GM19372 (cell line): ENCODE measurements around the gene PRRT3.

Experiments used
- ATAC-seq: cut with Tn5 transposase; IDR thresholded peaks from one replicate; pipeline ENCODE4 v1.9.1; 2021; ENCODE audit warnings: mild to moderate bottlenecking, low read depth, moderate library complexity; ENCODE audit not compliant: unreplicated experiment

Gene PRRT3

DNA sequence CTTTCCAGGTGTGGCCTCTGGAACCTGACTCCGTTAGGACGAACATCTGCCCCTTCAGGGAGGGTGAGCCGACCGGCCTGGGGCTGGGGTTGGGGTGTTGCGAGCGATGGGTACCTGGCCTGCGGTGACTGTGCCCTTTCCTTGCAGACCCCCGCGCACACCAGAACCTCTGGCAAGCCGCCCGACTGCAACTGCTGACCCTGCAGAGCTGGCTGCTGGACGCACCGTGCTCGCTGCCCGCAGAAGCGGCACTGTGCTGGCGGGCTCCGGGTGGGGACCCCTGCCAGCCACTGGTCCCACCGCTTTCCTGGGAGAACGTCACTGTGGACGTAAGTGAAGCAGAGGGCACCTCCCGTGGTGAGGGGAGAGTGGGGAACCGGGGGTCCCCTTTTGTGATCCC, 24.1 kb downstream of the PRRT3 start:
- ATAC-seq: no peak

DNA sequence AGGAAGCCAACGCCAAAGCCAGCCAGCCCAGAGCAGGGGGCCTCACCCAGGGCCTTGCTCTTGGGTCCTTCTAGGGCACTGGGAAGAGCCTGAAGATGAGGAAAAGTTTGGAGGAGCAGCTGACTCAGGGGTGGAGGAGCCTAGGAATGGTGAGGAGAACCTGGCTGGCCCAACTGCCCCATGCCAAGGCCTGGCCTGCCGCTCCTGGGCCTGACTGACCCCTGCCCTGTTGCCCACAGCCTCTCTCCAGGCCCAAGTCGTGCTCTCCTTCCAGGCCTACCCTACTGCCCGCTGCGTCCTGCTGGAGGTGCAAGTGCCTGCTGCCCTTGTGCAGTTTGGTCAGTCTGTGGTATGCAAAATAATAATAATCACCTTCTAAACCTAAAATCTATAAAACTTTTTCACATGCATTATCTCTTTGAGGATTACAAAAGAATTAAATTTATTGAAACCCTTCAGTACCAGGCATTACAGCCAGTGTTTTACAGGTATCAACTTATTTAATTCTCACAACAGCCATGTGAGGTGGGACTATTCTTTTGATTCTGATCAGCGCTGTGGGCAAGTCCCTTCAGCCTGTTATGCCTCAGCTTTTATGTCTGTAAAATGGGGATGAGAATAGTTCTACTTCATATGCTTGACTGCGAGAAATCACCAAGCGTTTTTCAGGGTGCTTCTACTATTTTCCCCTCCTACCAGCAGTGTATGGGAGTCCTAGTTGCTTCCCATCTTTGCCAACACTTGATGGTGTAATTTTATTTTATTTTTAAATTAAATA, 33.8 kb downstream of the PRRT3 start:
- no peak for ATAC-seq

DNA sequence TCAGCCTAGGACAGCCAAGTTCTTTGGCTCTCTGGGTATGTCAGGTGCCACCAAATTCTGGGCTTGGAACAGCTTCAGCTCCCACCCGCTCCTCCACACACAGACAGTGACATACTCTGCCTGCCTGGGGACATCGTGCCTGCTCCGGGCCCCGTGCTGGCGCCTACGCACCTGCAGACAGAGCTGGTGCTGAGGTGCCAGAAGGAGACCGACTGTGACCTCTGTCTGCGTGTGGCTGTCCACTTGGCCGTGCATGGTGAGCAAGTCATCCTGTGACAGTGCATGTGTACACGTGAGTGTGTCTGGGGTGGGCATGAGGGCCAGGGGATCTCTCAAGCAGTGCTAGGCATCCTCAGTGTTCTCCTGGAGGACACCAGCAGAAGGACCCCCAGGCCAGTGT, 34.4 kb downstream of the PRRT3 start:
- ATAC-seq: no peak

DNA sequence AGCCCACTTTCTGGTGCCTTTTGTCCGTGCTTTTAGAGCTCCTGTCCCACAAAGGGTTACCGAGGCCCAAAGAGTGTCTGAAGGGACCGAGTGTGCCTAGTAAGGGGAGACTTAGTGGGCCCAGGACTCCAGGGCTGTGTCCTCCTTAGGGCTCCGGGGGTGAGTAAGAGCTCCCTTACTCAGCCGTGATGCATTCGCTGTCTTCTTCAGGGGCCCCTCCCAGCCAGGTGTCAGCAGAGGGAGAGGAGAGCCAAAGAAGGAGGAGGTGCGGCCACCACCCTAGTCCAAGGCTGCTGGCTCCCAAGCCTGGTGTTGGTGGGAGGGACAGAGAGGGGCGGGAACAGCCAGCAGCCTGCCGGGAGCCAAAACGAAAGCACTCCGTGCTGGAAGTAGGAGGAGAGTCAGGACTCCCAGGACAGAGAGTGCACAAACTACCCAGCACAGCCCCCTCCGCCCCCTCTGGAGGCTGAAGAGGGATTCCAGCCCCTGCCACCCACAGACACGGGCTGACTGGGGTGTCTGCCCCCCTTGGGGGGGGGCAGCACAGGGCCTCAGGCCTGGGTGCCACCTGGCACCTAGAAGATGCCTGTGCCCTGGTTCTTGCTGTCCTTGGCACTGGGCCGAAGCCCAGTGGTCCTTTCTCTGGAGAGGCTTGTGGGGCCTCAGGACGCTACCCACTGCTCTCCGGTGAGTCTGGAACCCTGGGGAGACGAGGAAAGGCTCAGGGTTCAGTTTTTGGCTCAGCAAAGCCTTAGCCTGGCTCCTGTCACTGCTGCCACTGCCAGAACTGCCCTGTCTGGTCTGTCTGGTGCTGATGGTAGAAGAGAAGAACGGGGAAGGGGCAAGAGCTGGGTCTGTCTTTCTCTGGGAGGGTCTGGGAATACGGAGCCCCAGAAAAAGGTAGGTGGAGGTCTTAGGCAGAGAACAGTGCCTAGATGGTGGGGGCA, 35.2 kb downstream of the PRRT3 start, which contains the start of gene IL17RC:
IL17RC (plus strand) TSS at position 365 of the 947 bp plus-strand sequence; CDS start at position 583, 218 bp downstream.
- ATAC-seq: no peak

DNA sequence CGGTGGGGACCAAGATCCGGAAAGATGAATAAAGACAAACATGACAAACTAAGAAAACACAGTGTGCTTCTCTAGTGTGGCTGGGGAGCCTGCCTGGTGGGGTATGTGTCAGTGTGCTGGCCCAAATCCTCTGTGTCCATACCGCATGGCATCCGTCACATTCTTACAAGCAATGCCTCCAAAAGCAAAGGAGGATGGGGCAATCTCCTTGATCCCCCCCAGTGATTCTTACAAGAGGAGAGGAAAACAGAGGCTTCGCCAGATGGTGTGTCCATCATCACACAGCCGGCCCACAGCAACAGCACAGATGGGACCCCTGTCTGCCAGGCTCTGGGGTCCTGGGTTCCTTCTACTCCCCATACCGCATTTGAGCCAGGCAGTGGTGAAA, 35.9 kb downstream of the PRRT3 start:
- no peak for ATAC-seq

DNA sequence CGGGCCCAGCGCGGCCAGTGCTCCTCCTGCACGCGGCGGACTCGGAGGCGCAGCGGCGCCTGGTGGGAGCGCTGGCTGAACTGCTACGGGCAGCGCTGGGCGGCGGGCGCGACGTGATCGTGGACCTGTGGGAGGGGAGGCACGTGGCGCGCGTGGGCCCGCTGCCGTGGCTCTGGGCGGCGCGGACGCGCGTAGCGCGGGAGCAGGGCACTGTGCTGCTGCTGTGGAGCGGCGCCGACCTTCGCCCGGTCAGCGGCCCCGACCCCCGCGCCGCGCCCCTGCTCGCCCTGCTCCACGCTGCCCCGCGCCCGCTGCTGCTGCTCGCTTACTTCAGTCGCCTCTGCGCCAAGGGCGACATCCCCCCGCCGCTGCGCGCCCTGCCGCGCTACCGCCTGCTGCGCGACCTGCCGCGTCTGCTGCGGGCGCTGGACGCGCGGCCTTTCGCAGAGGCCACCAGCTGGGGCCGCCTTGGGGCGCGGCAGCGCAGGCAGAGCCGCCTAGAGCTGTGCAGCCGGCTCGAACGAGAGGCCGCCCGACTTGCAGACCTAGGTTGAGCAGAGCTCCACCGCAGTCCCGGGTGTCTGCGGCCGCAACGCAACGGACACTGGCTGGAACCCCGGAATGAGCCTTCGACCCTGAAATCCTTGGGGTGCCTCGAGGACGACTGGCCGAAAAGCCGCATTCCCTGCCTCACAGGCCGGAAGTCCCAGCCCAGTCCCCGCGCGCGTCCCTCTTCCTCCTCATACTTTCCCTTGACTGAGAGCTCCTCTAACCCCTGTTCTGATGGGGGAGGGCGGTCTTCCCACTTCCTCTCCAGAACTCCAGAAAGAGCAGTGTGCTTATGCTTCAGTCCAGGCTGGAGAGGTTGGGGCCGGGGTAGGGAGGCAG, 36.7 kb downstream of the PRRT3 start:
- no peak for ATAC-seq

DNA sequence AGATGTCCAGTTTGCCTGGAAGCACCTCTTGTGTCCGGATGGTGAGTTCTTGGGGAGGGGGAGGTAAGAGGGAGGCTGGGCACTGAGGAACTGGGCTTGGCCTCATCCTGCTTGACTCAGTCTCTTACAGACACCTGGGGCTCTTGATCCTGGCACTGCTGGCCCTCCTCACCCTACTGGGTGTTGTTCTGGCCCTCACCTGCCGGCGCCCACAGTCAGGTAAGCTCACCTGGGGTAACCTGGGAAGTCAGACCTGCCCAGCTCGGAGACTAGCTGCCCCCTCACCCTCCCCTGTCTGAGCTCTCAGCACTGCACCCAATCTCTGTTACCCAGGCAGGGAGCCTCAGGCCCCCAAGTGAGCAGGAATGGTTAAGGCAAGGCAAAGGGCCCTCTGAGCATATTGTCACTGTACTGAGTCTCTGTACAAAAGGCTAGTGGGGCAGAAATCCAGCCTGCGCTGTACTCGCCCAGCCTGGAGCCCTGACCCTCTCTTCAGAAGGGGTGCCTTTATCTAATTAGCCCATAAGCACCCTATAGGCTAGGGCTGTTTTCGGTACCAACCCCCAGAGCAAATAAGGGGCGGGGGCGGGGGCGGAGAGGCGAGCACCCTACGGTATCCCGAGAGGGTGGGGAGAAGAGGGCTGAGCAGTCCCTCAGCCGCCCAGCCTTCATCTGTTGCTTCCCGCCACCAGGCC, 37.5 kb downstream of the PRRT3 start:
- no peak for ATAC-seq

DNA sequence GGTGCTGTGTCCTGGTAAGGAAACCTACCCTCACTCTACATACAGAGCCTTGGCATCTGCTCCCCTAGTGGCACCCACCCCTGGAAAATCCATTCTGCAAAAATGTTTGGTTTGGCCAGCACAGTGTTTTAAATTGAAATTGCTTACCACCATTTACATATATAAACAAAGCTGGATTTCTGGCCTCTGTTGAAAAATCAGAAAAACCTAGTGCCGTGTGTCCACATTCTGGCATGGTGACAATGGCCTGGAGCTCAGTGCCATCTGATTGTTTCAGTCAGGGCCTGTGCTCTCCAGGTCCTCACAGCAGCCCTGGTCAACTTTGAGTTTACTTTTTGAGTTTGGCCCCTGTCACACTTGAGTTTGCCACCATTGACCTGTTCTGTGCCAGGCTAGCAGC, 38.2 kb downstream of the PRRT3 start:
- ATAC-seq: no peak

DNA sequence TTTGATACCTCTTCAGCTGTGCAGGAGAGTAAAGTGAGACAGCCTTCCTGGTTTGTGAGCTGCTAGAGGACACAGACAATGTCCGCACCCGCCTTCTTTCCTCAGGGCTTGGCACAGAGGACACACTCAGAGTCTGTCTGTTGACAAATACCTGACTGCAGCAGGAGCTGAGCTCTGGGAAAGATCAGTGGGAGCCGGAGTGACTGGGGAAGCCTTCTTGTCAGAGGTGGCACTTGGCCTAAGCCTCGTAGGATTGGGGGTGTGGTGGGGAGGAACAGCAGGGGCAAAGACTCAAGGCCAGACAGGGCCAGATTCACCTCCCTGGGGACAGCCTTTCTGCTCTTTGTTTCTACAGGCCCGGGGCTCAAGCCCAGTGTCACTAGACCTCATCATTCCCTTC, 38.6 kb downstream of the PRRT3 start:
- ATAC-seq: no peak

DNA sequence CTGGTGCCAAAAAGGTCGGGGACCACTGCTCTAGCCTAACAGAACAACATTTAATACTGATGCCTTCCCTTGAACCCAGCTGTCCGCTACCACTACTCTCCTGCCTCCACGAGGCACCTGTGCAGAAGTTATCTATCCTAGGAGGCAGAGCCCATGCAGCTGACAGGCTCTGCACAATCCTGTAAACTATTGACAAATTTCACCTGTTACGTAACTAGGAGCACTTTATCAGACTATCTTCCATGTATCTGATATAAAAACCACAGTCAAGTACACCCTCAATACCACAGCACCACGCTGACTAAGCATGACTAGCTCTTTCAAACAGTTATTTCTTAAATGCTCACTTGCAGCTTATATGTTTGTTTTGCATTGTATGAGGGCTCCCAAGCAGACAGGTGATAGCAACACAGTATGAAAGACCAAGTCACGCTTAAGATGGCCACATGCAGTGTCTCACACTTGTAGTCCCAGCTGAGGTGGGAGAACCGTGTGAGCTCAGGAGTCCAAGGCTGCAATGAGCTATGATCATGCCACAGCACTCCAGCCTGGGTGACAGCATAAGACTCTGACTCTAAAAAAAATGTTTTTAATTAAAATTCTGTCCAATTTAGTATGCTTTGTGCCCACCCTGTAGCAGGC, 39.8 kb downstream of the PRRT3 start:
- ATAC-seq: no peak

DNA sequence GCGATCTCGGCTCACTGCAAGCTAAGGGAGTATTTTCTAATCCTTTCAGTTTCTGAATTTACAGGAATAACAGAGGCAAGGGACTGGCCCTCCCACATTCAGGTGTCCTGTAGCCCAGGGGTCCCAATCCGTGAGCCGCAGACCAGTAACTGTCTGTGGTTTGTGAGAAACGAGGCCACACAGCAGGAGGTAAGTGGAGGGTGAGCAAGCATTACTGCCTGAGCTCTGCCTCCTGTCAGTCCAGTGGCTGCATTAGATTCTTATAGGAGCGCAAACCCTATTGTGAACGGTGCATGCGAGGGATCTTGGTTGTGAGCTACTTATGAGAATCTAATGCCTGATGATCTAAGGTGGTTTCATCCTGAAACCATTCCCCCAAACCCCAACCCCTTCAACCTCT, 40.3 kb downstream of the PRRT3 start:
- no peak for ATAC-seq

DNA sequence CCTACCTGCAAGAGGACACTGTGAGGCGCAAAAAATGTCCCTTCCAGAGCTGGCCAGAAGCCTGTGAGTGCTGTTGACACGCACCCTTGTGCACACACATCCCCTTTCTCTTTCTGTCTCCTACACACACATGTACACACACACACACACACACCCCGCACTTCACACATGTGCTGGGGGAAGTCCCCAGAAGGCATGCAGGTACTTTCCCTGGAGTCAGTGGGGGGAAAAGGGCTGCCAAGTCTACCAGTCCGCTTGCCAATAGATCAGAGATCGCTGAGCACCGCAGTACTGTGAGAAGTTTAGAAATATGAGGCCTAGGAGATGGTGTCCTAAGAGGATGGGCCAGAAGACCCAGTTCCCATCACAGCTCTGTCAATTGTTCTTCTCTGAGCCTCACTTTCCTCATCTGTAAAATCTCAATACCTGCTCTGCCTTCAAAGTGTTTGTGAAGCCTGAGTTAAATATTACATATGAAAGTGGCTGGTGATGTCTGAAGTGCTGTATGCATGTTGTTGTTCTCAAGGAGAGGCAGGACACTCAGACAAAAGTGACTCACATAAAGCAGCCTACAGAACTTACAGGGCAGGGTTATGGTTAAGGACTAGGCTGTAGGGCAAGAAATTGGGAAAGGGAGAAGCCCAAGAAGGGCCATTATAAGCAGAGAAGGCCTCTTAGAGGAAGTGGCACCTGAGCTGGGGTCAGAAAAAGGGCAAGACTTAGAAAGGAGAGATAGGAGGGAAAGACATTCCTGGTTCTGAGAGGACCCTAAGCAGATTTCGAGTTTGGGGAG, 42.8 kb downstream of the PRRT3 start:
- no peak for ATAC-seq

DNA sequence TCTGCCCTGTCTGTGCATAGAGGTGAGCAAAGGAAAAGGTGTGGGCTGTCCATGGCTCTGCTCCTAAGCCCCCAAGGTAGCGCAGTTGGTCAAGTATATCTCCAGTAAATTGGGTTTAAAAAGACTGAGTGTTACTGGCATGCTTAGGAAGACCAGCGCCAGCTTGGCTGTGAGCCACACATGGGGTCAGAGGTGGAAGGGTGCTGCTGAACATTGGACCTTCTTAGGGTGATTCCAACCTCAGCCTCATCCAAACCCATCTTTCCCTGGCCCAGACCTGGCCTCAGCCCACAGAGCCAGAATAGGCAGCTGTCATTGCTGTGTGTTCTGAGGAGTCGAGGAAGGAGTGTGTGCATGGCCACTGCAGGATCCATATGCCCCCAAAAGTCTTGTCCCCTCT, 43.9 kb downstream of the PRRT3 start:
- ATAC-seq: no peak

DNA sequence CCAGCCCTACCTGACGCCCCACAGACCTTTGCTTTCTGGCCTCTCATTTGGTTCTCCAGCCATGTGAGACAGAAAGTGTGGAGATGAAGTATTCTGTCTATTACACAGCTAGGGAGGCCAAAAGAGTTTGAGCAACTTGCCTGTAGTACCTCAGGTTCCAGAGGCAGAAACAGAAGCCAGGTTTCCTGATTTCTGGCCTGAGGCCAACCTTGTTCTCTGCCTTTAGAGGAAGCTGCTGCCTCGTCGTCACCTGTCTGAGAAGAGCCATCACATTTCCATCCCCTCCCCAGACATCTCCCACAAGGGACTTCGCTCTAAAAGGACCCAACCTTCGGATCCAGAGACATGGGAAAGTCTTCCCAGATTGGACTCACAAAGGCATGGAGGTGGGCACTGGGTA, 45.7 kb downstream of the PRRT3 start:
- ATAC-seq: no peak

DNA sequence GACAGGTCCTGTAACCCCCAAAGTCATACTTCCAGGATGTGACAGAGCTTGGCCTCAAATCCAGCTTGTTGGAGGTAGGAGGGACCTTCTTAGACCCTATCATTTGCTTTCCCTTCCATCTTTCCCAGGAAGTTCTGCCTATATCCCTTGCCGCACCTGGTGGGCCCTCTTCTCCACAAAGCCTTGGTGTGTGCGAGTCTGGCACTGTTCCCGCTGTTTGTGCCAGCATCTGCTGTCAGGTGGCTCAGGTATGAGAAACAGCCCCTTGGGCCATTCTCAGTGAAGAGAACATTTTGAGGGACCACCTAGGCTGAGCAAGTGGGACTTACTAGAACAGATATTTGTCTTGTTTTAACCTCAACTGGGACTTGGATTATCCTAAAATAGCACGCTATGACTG, 48.3 kb downstream of the PRRT3 start:
- ATAC-seq: no peak

DNA sequence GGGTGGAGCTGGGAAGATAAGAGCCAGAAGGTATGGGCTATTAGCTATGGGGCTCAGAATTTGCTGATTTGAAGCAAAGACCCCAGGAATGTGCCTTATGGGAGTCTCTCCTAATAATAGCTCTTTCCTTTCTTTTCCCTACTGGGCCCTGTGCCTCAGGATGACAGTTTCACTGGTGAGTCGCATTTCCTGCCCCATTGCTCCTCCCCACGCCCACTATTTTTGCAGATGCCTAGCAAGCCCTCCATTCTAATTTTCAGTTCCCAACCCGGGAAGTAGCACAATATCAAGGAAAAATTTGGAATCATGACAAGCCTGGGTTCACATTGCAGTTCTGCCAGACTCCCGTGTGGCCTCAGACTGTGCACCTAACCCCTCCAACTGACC, 49.0 kb downstream of the PRRT3 start:
- ATAC-seq: no peak

DNA sequence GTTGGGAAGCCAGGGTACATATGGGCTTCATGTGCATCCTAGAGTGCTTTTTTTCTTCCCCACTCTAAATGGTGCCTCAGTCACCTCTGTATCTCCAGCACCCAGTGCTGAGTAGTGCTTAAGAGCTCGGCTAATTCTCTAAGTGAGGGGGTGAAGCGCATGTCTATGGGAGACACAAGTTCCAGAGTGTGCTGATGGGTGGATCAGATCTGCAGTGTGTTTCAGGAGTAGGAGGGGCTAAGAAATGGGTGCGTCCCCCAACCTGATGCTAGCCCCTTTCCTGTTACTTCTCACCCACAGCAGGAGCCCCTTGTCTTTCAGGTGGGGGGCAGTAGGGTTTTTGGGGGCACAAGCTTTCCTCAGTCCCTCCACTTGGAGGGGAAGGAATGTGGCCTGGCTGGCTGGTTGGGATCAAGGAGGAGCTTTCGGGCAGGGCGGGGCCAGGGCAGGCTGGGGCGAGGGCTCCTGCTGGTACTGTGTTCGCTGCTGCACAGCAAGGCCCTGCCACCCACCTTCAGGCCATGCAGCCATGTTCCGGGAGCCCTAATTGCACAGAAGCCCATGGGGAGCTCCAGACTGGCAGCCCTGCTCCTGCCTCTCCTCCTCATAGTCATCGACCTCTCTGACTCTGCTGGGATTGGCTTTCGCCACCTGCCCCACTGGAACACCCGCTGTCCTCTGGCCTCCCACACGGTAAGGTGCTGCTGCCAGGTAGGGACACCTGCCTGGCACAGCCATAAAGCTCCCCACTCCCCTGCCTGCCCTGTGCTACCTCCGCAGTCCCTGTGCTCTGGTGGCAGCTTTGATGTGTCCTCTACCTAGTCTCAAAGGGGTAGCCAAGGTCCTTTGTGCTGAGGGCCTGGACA, 49.6 kb downstream of the PRRT3 start, which contains the start of gene IL17RE:
IL17RE (plus strand) TSS at position 477 of the 866 bp plus-strand sequence; CDS start at position 562, 85 bp downstream.
- ATAC-seq: no peak

DNA sequence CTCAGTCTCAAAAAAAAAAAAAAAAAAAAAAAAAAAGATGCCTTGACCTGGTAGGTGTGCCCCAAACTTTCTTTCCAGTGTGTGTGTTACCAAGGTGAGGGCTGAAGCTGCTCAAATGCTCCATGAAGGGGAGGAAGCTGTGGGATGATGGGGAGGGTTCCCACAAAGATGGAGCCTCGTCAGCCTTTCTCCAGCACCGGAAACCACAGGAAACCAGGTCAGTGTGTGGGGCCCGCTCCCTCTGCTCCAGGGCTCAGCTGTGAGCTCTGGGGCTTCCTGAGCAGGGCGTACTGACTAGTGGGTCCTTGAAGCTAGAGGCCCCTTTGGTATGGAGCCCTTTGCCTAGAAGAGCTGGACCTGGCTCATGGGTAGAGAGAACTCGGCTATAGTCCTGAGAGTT, 50.2 kb downstream of the PRRT3 start:
- no peak for ATAC-seq
